H1 (cell line): ENCODE measurements around the gene LCN9. TPM values are rescaled to one million over a fixed set of nuclear protein-coding genes. Genes with fewer than 3 reads are reported as not detected.

Source experiments
- ATF2 ChIP-seq: IDR thresholded peaks from 2 replicates; pipeline ENCODE4 v1.6.1; 2012; ENCODE audit warnings: low read length, inconsistent platforms
- CHD2 ChIP-seq: IDR thresholded peaks from 2 replicates; pipeline ENCODE4 v1.6.1; 2012; ENCODE audit warnings: low read length, improper control_type of control experiment
- GTF2F1 ChIP-seq: IDR thresholded peaks from 2 replicates; pipeline ENCODE4 v1.6.1; 2012; ENCODE audit warnings: low read depth, low read length, improper control_type of control experiment, borderline replicate concordance
- MAFK ChIP-seq: IDR thresholded peaks from 2 replicates; pipeline ENCODE4 v1.6.1; 2012; ENCODE audit warnings: low read depth, mild to moderate bottlenecking, improper control_type of control experiment, low read length
- SRF ChIP-seq: IDR thresholded peaks from 2 replicates; pipeline ENCODE4 v1.6.1; 2011; ENCODE audit warnings: mild to moderate bottlenecking, low read depth, low read length, moderate library complexity
- polyA plus RNA-seq, 7 experiments: library from polyadenylated mRNA; depleted of rRNA in 3 of 7; stranded (reverse) in 5 of 7; unstranded in 2 of 7; fragments of >200 nt in 5 of 7; fragments of 200-250 nt in 2 of 7; gene quantifications; 1 replicate in 5 of 7; 2 replicates in 1 of 7; 4 replicates in 1 of 7; pipeline versions ENCODE4 v1.2.1 to v1.2.3, GENCODE V29; 2011 to 2013; ENCODE audit warnings: missing spikeins in 2 of 7, mixed read lengths in 2 of 7
- total RNA-seq: library from RNA; stranded (reverse); fragmentation: NEBNext Ultra II Directional; extraction: Animal tissue kit (Norgen Biotek cat#: 25700); gene quantifications from 2 replicates; pipeline ENCODE4 v1.2.1, GENCODE V29; 2021

LCN9 gene
- total and polyA plus RNA-seq, 2 of the 8 experiments (the other 6 are each of a cell fraction or from before 2014, with no cell fraction given): 2.3 to 3.1 TPM

DNA sequence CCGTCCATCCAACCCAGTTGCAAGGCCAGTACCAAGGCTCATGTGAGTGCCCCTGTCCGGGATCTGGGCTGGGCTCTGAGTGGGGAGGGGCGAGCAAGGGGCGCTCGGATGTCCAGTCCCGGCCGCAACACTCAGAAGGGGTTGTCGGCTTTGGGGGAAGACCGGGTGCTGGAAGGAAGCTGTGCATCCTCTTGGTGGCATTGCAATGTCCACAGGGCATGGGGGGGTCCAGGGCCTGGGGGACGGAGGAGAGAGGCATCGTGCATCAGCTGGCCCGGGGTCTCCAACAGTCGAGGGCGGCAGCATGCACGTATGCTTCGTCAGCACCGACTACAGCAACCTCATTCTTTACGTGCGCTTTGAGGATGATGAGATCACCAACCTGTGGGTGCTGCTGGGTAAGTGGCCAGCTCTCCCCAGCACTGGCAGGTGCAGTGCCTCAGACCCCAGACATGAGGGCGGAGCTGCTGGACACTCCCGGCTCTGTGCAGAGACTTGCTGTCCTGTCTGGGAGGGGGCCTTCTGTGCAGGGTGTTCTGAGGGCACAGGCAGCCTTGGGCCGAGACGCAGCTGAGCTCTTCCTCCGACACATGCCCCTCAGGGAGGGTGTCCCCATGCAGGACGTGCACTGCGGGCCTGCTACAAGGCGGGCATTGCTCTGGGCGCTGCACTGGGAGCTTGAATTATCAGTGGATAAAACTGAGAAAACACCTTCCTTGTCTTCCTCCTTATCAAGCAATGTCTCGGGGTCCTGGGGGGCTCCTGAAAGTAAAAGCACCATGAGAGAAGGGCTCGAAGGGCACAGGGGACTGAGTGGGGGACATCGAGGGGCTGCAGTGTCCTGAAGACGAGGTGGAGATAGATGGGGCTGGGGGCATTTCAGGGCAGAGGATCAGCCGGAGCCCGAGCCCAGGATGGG is 46.2 kb upstream of the LCN9 start (continued):
- TF ChIP-seq ATF2 (no peak), GTF2F1 (no peak), CHD2 (no peak), SRF (no peak), MAFK (no peak)
